SJCRH30 (cell line): ENCODE measurements around the gene SBF2. TPM values are rescaled to one million over a fixed set of nuclear protein-coding genes. Genes with fewer than 3 reads are reported as not detected.
"Not testable (repeated sequence)": the region's sequence is repeated elsewhere in the genome, so short reads cannot be mapped to it uniquely, and the experiment has no call there.

Experiments
- DNase-seq, 2 experiments: peaks; one replicate each; pipeline ENCODE4 v3.0.0-alpha.2; 2015 to 2020
- H3K27ac ChIP-seq: fragments of 250-450 bp; sonication (Bioruptor Pico); 2 replicates; pipeline ENCODE4 v1.5.1; 2020; ENCODE audit warnings: mild to moderate bottlenecking, moderate library complexity
- H3K27me3 ChIP-seq: fragments of 250-450 bp; sonication (Bioruptor Pico); 2 replicates; pipeline ENCODE4 v1.5.1; 2020; ENCODE audit warnings: mild to moderate bottlenecking, moderate library complexity
- H3K36me3 ChIP-seq: fragments of 250-450 bp; sonication (Bioruptor Pico); 2 replicates; pipeline ENCODE4 v1.5.1; 2020; ENCODE audit warnings: mild to moderate bottlenecking, moderate library complexity
- H3K4me1 ChIP-seq: fragments of 250-450 bp; sonication (Bioruptor Pico); 2 replicates; pipeline ENCODE4 v1.5.1; 2020; ENCODE audit warnings: mild to moderate bottlenecking, moderate library complexity
- H3K4me3 ChIP-seq: fragments of 250-450 bp; sonication (Bioruptor Pico); 2 replicates; pipeline ENCODE4 v1.5.1; 2020; ENCODE audit warnings: mild to moderate bottlenecking, moderate library complexity
- H3K9me3 ChIP-seq: fragments of 250-450 bp; sonication (Bioruptor Pico); replicated peaks from 2 replicates; pipeline ENCODE4 v1.5.1; 2020; ENCODE audit warnings: mild to moderate bottlenecking, moderate library complexity
- total RNA-seq: library from RNA; depleted of rRNA; stranded (reverse); fragments of >200 nt; shearing (Covaris generic); gene quantifications from 2 replicates; pipeline ENCODE4 v1.2.3, GENCODE V29; 2014

SBF2 gene
- total RNA-seq, 1 experiment from 2014 or later, result 34.7 TPM

GRCh38 chr11:9945680-9946079 lies 348.3 kb downstream of the SBF2 start:
- H3K4me3 ChIP-seq, DNase-seq, H3K4me1 ChIP-seq, H3K27ac ChIP-seq, H3K36me3 ChIP-seq, H3K27me3 ChIP-seq, H3K9me3 ChIP-seq: not testable (repeated sequence)

- Histone ChIP-seq H3K36me3 (peaks cover 3% of the 10 kb centered on the region; the same call in 1 of the 2 replicates), H3K4me1 (no peaks in the 10 kb centered on the region), H3K4me3 (no peak overlapping the region), H3K27me3 (no peaks in the 10 kb centered on the region), H3K27ac (no peak overlapping the region), H3K9me3 (0 out of 2 replicates have a peak, but pooled peaks cover 5% of the 10 kb centered on the region)
- DNase-seq, result no peak
These were observed 350.5 kb downstream of the SBF2 start for GRCh38 chr11:9943386-9944110.

- Histone ChIP-seq H3K9me3 (peaks cover 6% of the 10 kb centered on the region; the same call in 1 of the 2 replicates), H3K27ac (no peak overlapping the region), H3K27me3 (no peaks in the 10 kb centered on the region), H3K36me3 (peaks cover 2% of the 10 kb centered on the region; the same call in 1 of the 2 replicates), H3K4me1 (no peaks in the 10 kb centered on the region), H3K4me3 (no peak overlapping the region)
- no peak for DNase-seq
These were observed 352.0 kb downstream of the SBF2 start for GRCh38 chr11:9941991-9942390.

GRCh38 chr11:9939150-9939549 lies 354.9 kb downstream of the SBF2 start:
- DNase-seq, result not testable (repeated sequence)

GRCh38 chr11:9936754-9937153 lies 357.3 kb downstream of the SBF2 start:
- no peak for DNase-seq
- no peak overlapping the region for H3K27ac ChIP-seq
- no peaks in the 10 kb centered on the region for H3K36me3 ChIP-seq
- H3K4me3 ChIP-seq, result no peak overlapping the region
- H3K9me3 ChIP-seq, result peaks cover 8% of the 10 kb centered on the region; the same call in 1 of the 2 replicates
- no peaks in the 10 kb centered on the region for H3K4me1 ChIP-seq
- no peaks in the 10 kb centered on the region for H3K27me3 ChIP-seq

More at GRCh38 chr11:9939150-9939549, 354.9 kb downstream of the SBF2 start:
- not testable (repeated sequence) for H3K9me3 ChIP-seq, H3K27ac ChIP-seq, H3K4me1 ChIP-seq, H3K27me3 ChIP-seq, H3K36me3 ChIP-seq, H3K4me3 ChIP-seq

GRCh38 chr11:9932843-9933242 lies 361.2 kb downstream of the SBF2 start:
- H3K36me3 ChIP-seq, H3K27ac ChIP-seq: not testable (repeated sequence)

GRCh38 chr11:9930562-9931331 lies 363.3 kb downstream of the SBF2 start:
- H3K27me3 ChIP-seq, H3K36me3 ChIP-seq, H3K4me1 ChIP-seq, H3K4me3 ChIP-seq, DNase-seq, H3K9me3 ChIP-seq, H3K27ac ChIP-seq: not testable (repeated sequence)

More at GRCh38 chr11:9932843-9933242, 361.2 kb downstream of the SBF2 start:
- not testable (repeated sequence) for H3K27me3 ChIP-seq, H3K4me3 ChIP-seq, H3K9me3 ChIP-seq, H3K4me1 ChIP-seq, DNase-seq

GRCh38 chr11:9927670-9928069 lies 366.3 kb downstream of the SBF2 start:
- Histone ChIP-seq H3K4me3 (no peak overlapping the region), H3K27me3 (no peaks in the 10 kb centered on the region)
- DNase-seq, result no peak

GRCh38 chr11:9923280-9923679 lies 370.7 kb downstream of the SBF2 start:
- Histone ChIP-seq H3K9me3 (peaks cover 4% of the 10 kb centered on the region; the same call in 1 of the 2 replicates), H3K27me3 (no peaks in the 10 kb centered on the region), H3K27ac (no peak overlapping the region), H3K36me3 (no peaks in the 10 kb centered on the region), H3K4me3 (no peak overlapping the region), H3K4me1 (no peaks in the 10 kb centered on the region)
- DNase-seq, result no peak

More at GRCh38 chr11:9927670-9928069, 366.3 kb downstream of the SBF2 start:
- H3K27ac ChIP-seq, result no peak overlapping the region
- no peaks in the 10 kb centered on the region for H3K36me3 ChIP-seq
- H3K4me1 ChIP-seq, result no peaks in the 10 kb centered on the region
- H3K9me3 ChIP-seq, result no peaks in the 10 kb centered on the region

GRCh38 chr11:9922806-9923205 lies 371.2 kb downstream of the SBF2 start:
- Histone ChIP-seq H3K4me3 (no peak overlapping the region), H3K27me3 (no peaks in the 10 kb centered on the region), H3K4me1 (no peaks in the 10 kb centered on the region), H3K36me3 (no peaks in the 10 kb centered on the region), H3K27ac (no peak overlapping the region), H3K9me3 (peaks cover 4% of the 10 kb centered on the region; the same call in 1 of the 2 replicates)
- DNase-seq, result no peak

- Histone ChIP-seq H3K4me3 (no peak overlapping the region), H3K27me3 (no peaks in the 10 kb centered on the region), H3K9me3 (peaks cover 1% of the 10 kb centered on the region; the same call in 1 of the 2 replicates), H3K4me1 (no peaks in the 10 kb centered on the region), H3K27ac (no peak overlapping the region), H3K36me3 (no peaks in the 10 kb centered on the region)
- no peak for DNase-seq
These were observed 377.5 kb downstream of the SBF2 start for GRCh38 chr11:9916480-9916879.

GRCh38 chr11:9914064-9914463 lies 380.0 kb downstream of the SBF2 start:
- no peak for DNase-seq
- Histone ChIP-seq H3K27me3 (no peaks in the 10 kb centered on the region), H3K4me3 (no peak overlapping the region), H3K27ac (no peak overlapping the region), H3K36me3 (no peaks in the 10 kb centered on the region), H3K4me1 (no peaks in the 10 kb centered on the region), H3K9me3 (no peaks in the 10 kb centered on the region; the same call in 1 of the 2 replicates)

GRCh38 chr11:9905960-9906791 lies 387.8 kb downstream of the SBF2 start:
- H3K27ac ChIP-seq, result peak overlapping the region; percentile 66
- H3K4me3 ChIP-seq, result no peak overlapping the region
- DNase-seq, result peak; percentile 28 to 30
- H3K27me3 ChIP-seq, result no peaks in the 10 kb centered on the region
- H3K36me3 ChIP-seq, result peaks cover 3% of the 10 kb centered on the region; the same call in 1 of the 2 replicates
- H3K9me3 ChIP-seq, result no peaks in the 10 kb centered on the region; the same call in 1 of the 2 replicates
- peaks cover 25% of the 10 kb centered on the region for H3K4me1 ChIP-seq

GRCh38 chr11:9905501-9905951 lies 388.5 kb downstream of the SBF2 start:
- Histone ChIP-seq H3K9me3 (no peaks in the 10 kb centered on the region; the same call in 1 of the 2 replicates), H3K36me3 (peaks cover 3% of the 10 kb centered on the region; the same call in 1 of the 2 replicates), H3K27me3 (no peaks in the 10 kb centered on the region), H3K4me3 (no peak overlapping the region), H3K27ac (peak overlapping the region; percentile 66; the same call in 1 of the 2 replicates), H3K4me1 (peaks cover 25% of the 10 kb centered on the region)
- DNase-seq, result no peak
